SK-N-MC (cell line): ENCODE measurements around the gene MAN2B1.

Experiments
- EZH2 ChIP-seq: fragments of 200-600 bp; sonication (generic); IDR thresholded peaks from one replicate; pipeline ENCODE4 v1.6.1; 2017; ENCODE audit warnings: antibody characterized with exemption
- POLR2AphosphoS5 ChIP-seq: IDR thresholded peaks from 2 replicates; pipeline ENCODE4 v1.6.1; 2012; ENCODE audit warnings: mild to moderate bottlenecking, low read depth, low read length, borderline replicate concordance

DNA sequence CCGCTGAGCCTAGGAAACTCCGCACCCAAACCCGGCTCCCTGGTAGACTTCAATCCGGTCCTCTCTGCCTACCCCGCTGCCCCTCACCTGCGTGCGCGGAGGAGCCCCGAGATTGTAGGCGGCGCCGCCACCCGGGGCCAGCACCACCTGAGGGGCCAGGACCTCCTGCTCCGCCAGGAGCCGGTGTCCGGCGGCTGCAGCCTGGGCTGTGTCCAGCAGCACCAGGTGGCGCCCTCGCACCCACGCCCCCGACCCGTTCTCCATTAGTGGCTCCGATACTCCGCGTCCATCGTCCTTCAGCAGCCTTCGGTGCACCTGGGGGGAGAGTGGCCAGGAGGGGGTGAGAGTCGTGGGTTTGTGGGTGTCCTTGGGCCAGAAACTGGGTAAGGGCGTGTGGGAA, 18.5 kb downstream of the MAN2B1 start:
- no peak for TF ChIP-seq EZH2
- TF ChIP-seq POLR2AphosphoS5: no peak
